Activated T-helper 1 cell treated with anti-CD3 and anti-CD28 coated beads, Interleukin-2, amount 50 U/mL, for 16 hours (primary cell): ENCODE data around the gene COX5A.
"Not testable (repeated sequence)": the region's sequence is repeated elsewhere in the genome, so short reads cannot be mapped to it uniquely, and the experiment has no call there.

ENCODE experiments used
- DNase-seq, 2 donors: peaks; one replicate each; pipeline ENCODE4 v3.0.0-alpha.2; 2020; ENCODE audit warnings: low read depth in 1 of 2, low spot score in 1 of 2

Gene COX5A

GRCh38 chr15:74902295-74903075, 35.4 kb downstream of the COX5A start:
- no peak for DNase-seq

GRCh38 chr15:74901612-74902063, 36.2 kb downstream of the COX5A start:
- DNase-seq, result peak; percentile 24 to 32

- DNase-seq, result no peak
Measured at GRCh38 chr15:74897300-74897701, 40.6 kb downstream of the COX5A start.

- no peak for DNase-seq
Measured at GRCh38 chr15:74896316-74896715, 41.6 kb downstream of the COX5A start.

- no peak for DNase-seq
Measured at GRCh38 chr15:74895830-74896229, 42.0 kb downstream of the COX5A start.

- DNase-seq, result not testable (repeated sequence)
Measured at GRCh38 chr15:74894383-74894782, 43.5 kb downstream of the COX5A start.

- DNase-seq, result no peak
Measured at GRCh38 chr15:74893627-74894026, 44.2 kb downstream of the COX5A start.

GRCh38 chr15:74892931-74893330, 44.9 kb downstream of the COX5A start:
- DNase-seq, result no peak

- no peak for DNase-seq
Measured at GRCh38 chr15:74892313-74892712, 45.6 kb downstream of the COX5A start.

GRCh38 chr15:74891469-74891868, 46.4 kb downstream of the COX5A start:
- no peak for DNase-seq

- no peak for DNase-seq
Measured at GRCh38 chr15:74890665-74890960, 47.3 kb downstream of the COX5A start.

- peak; percentile 65 to 76 for DNase-seq
Measured at GRCh38 chr15:74889883-74890664, 47.8 kb downstream of the COX5A start, which contains the start of gene MPI. MPI (plus strand) TSS chr15:74890042; CDS start chr15:74890074, 32 bp downstream.

GRCh38 chr15:74889390-74889882, 48.4 kb downstream of the COX5A start:
- no peak for DNase-seq

GRCh38 chr15:74888716-74889115, 49.2 kb downstream of the COX5A start:
- DNase-seq, result no peak

GRCh38 chr15:74887537-74888193, 50.2 kb downstream of the COX5A start:
- not testable (repeated sequence) for DNase-seq

- no peak for DNase-seq
Measured at GRCh38 chr15:74885461-74885860, 52.4 kb downstream of the COX5A start.

GRCh38 chr15:74884428-74885223, 53.2 kb downstream of the COX5A start:
- DNase-seq, result no peak

- no peak for DNase-seq
Measured at GRCh38 chr15:74882528-74882927, 55.3 kb downstream of the COX5A start.

GRCh38 chr15:74878273-74878672, 59.6 kb downstream of the COX5A start:
- no peak for DNase-seq

GRCh38 chr15:74873756-74874424, 64.0 kb downstream of the COX5A start:
- DNase-seq, result no peak
